Common myeloid progenitor, CD34-positive (primary cell): ENCODE results near the gene TNFRSF19.

Experiments used
- CTCF ChIA-PET: fragments of 350-600 bp; sonication (Branson Sonifier 250); formaldehyde crosslinking; loops from one replicate; lab custom pipeline; 2021; ENCODE audit warnings: antibody characterized with exemption; lab: Charles Lee
- POLR2A ChIA-PET: fragments of 350-600 bp; sonication (Branson Sonifier 250); formaldehyde crosslinking; loops from one replicate; lab custom pipeline; 2021; ENCODE audit warnings: antibody characterized with exemption; lab: Charles Lee
- DNase-seq, 3 donors: peaks; one replicate each; pipeline versions ENCODE4 v3.0.0 to v3.0.0-alpha.2; 2013
- H3K27ac ChIP-seq, 2 experiments: 1 replicate in 1 of 2; 2 replicates in 1 of 2; pipeline ENCODE4 v1.7.0; 2013; ENCODE audit warnings: inconsistent platforms in 2 of 2, low read length in 2 of 2, mild to moderate bottlenecking in 2 of 2, low read depth in 1 of 2, moderate library complexity in 1 of 2; ENCODE audit not compliant: severe bottlenecking in 2 of 2, insufficient read depth in 1 of 2, poor library complexity in 1 of 2
- H3K27me3 ChIP-seq, 5 experiments: replicated peaks in 2 of 5; 1 replicate in 3 of 5; 2 replicates in 2 of 5; pipeline versions ENCODE4 v1.6.1 to v1.7.0; 2013; ENCODE audit warnings: low read length in 4 of 5, mild to moderate bottlenecking in 2 of 5, moderate library complexity in 2 of 5, inconsistent platforms in 1 of 5; ENCODE audit not compliant: insufficient read depth in 5 of 5, control insufficient read depth in 4 of 5
- H3K36me3 ChIP-seq, 4 experiments: 1 replicate in 2 of 4; 2 replicates in 2 of 4; pipeline versions ENCODE4 v1.6.1 to v1.7.0; 2013; ENCODE audit warnings: low read length in 3 of 4, control low read depth in 1 of 4, mild to moderate bottlenecking in 1 of 4; ENCODE audit not compliant: control insufficient read depth in 4 of 4, insufficient read depth in 4 of 4
- H3K4me1 ChIP-seq, 4 experiments: 1 replicate in 3 of 4; 2 replicates in 1 of 4; pipeline versions ENCODE4 v1.6.1 to v1.7.1; 2013; ENCODE audit warnings: low read length in 3 of 4, mild to moderate bottlenecking in 3 of 4, control low read depth in 1 of 4, inconsistent platforms in 1 of 4, moderate library complexity in 1 of 4; ENCODE audit not compliant: control insufficient read depth in 4 of 4, insufficient read depth in 4 of 4; ENCODE audit errors: control extremely low read depth in 1 of 4
- H3K4me3 ChIP-seq, 7 experiments: 1 replicate in 4 of 7; 2 replicates in 3 of 7; pipeline versions ENCODE4 v1.5.1 to v1.7.0; 2013; ENCODE audit warnings: mild to moderate bottlenecking in 7 of 7, low read length in 6 of 7, moderate library complexity in 6 of 7, inconsistent platforms in 2 of 7, low read depth in 2 of 7, control low read depth in 1 of 7; ENCODE audit not compliant: insufficient read depth in 4 of 7, control insufficient read depth in 1 of 7; ENCODE audit errors: extremely low read depth in 1 of 7
- H3K9me3 ChIP-seq, 5 experiments: 1 replicate in 4 of 5; 2 replicates in 1 of 5; pipeline versions ENCODE4 v1.6.1 to v1.7.1; 2013; ENCODE audit warnings: low read length in 4 of 5, mild to moderate bottlenecking in 2 of 5, inconsistent platforms in 1 of 5, low read depth in 1 of 5, moderate library complexity in 1 of 5; ENCODE audit not compliant: control insufficient read depth in 4 of 5, insufficient read depth in 2 of 5; ENCODE audit errors: control extremely low read depth in 1 of 5
- WGBS: methylation state at CpG from one replicate; pipeline ENCODE4 v1.1.5; 2013; ENCODE audit not compliant: insufficient coverage; 5-methylcytosine and 5-hydroxymethylcytosine counted together

The TNFRSF19 gene

DNA sequence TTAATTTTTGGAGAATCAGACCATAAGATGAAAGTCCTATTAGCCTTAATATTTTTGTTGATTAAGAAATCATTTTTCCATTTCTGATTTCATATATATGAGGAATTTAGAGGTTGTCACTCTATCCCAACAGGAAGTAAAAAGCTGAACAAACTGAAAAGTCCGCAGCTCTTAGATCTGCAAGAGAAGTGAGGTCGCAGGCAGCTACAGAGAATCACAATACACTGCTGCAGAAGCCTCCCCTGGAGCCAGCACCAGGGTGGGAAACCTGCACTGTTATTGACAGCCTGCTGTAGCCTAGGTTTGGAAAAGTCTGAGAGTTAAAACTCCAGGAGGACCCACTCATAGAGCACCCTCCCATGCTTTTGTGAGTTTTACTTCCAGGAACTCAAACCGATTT, 29.9 kb downstream of the TNFRSF19 start:
- H3K27me3 ChIP-seq: peaks cover 0 to 5% (median 0%) of the 10 kb centered on the region in 5 experiments
- no peaks in the 10 kb centered on the region for H3K36me3 ChIP-seq
- DNase-seq: no peak
- 100% methylated on average over 2 of the region's 3 CpGs for WGBS
- H3K9me3 ChIP-seq: peaks cover 0 to 5% (median 2%) of the 10 kb centered on the region in 5 experiments
- no peaks in the 10 kb centered on the region for H3K4me1 ChIP-seq
- POLR2A ChIA-PET: no interaction called here
- H3K4me3 ChIP-seq: no peak overlapping the region
- H3K27ac ChIP-seq: no peak overlapping the region
- CTCF ChIA-PET: no interaction called here

DNA sequence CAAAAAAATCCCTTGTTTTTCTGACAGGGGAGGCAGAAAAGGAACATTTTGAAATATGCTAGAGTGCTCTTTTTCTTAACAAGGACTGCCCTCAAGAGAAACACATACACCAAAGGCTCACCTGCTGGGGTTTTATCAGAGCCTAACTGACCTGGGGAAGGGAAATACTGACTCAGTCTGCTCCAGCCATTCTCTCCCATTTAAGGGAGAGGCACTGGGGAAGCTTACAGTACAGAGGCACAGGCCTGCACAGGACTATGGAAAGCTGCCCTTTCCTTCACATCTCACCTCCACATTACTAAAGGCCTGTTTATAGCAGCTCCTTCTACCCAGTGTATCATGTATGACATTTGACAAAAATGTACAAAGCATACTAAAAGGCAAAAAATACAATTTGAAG, 30.3 kb downstream of the TNFRSF19 start:
- ChIA-PET POLR2A (no interaction called here), CTCF (no interaction called here)
- no peaks in the 10 kb centered on the region for H3K36me3 ChIP-seq
- H3K27ac ChIP-seq: no peak overlapping the region
- H3K9me3 ChIP-seq: peaks cover 0 to 5% (median 2%) of the 10 kb centered on the region in 5 experiments
- H3K4me3 ChIP-seq: no peak overlapping the region
- no peaks in the 10 kb centered on the region for H3K4me1 ChIP-seq
- DNase-seq: no peak
- peaks cover 0 to 5% (median 0%) of the 10 kb centered on the region in 5 experiments for H3K27me3 ChIP-seq

DNA sequence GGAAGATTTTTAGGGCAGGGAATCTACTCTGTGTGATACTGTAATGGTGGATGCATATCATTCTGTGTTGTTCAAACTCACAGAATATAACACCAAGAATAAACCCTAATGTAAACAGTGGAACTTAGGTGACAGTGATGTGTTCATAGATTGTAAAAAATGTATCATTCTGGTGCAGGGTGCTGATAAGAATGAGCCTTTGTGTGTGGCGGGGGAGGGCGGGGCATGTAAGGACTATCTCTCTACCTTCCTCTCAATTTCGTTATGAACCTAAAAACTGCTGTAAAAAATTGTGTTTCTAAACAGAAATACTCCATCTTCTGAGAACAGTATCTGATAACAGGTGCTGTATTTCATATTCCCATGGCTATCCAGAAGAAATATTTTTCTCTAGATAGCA, 35.6 kb downstream of the TNFRSF19 start:
- CTCF ChIA-PET: no interaction called here
- no peaks in the 10 kb centered on the region for H3K36me3 ChIP-seq
- H3K27me3 ChIP-seq: no peaks in the 10 kb centered on the region
- POLR2A ChIA-PET: no interaction called here
- WGBS: 100% methylated on average over 2 of the region's 3 CpGs
- no peaks in the 10 kb centered on the region for H3K9me3 ChIP-seq
- no peak for DNase-seq
- no peak overlapping the region for H3K27ac ChIP-seq
- no peak overlapping the region for H3K4me3 ChIP-seq
- peaks cover 10 to 26% (median 21%) of the 10 kb centered on the region in 4 experiments for H3K4me1 ChIP-seq

DNA sequence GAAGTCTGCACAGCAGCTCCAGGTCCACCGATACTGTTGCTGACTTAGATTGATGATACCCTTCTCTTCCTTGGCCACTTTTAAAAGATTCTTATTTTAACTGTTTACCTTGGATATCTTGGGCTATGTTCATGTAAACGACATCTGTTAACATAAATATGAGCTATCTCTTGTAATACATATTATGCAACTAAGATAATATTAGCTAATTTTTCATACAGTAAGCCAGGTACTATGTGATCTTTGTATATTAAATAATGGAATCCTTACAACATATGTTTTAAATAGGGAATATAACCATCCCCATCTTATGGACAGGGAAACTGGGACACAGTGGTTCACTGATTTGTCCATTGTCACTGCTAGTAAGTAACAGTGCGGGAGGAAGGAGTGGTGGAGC, 37.9 kb downstream of the TNFRSF19 start:
- DNase-seq: no peak
- ChIA-PET POLR2A (no interaction called here), CTCF (no interaction called here)
- peaks cover 10 to 32% (median 24%) of the 10 kb centered on the region in 4 experiments for H3K4me1 ChIP-seq
- no peak overlapping the region for H3K27ac ChIP-seq
- no peaks in the 10 kb centered on the region for H3K9me3 ChIP-seq
- H3K36me3 ChIP-seq: no peaks in the 10 kb centered on the region
- 83% methylated on average over 1 of the region's 3 CpGs for WGBS
- H3K27me3 ChIP-seq: no peaks in the 10 kb centered on the region
- no peak overlapping the region for H3K4me3 ChIP-seq

DNA sequence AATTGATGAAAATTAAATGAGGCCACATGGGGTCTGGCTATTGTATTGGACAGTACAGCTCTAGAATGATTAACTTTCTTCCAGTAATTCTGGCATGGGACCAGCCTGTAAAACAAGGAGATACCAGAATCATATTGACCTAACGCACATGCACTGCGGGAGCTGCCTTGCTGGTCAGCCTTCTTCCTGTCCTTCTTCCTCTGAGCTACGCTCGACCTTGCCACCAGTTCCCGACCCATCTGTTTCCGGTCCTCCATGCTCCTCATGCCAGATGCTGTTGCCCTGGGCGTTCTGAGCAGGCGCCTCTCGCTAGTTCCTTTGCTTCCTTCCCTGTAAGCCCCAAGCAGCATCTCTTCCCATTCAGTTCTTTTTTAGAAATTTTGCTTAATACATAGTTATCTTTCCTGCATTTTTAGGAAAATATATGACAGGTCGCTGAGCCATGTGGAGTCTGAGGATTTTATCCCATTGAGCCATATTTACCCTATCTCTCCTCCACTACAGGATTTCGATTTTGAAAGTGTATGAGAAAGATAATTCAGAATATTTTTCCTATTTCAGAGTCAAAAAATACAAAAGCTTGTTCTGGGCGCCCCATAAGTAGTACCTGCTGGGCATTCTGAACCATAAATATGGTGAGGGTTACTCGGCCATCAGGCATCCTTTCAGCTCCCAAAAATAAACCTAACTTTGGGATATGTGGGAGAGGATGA, 38.6 kb downstream of the TNFRSF19 start:
- POLR2A ChIA-PET: no interaction called here
- peaks cover 10 to 32% (median 24%) of the 10 kb centered on the region in 4 experiments for H3K4me1 ChIP-seq
- peak overlapping the region; percentile 34 to 43 for H3K27ac ChIP-seq
- H3K9me3 ChIP-seq: no peaks in the 10 kb centered on the region
- CTCF ChIA-PET: no interaction called here
- peak; percentile 11 to 62 (median 48) for DNase-seq
- no peaks in the 10 kb centered on the region for H3K36me3 ChIP-seq
- peak overlapping the region in 6 of 7 experiments; percentile 26 to 69 (median 44) for H3K4me3 ChIP-seq
- H3K27me3 ChIP-seq: no peaks in the 10 kb centered on the region
- 0% methylated on average over 6 of the region's 13 CpGs for WGBS

DNA sequence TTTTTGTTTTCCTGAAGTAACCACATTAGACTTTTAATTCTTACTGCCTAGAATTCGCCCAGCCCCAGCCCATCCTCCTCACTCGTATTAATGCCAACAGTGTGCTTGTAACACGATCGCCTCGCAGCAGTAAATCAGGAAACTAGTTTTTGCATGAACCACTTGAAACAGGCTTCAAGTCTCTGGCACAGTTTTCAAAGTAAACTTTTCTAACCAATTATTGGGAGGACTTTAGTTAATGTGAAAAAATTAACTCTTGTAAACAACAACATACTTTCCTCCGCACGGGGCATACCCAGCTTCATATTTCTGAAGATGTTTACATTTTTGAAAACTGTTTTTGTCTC, 39.2 kb downstream of the TNFRSF19 start:
- Histone ChIP-seq H3K36me3 (no peaks in the 10 kb centered on the region), H3K4me3 (peak overlapping the region in 6 of 7 experiments; percentile 26 to 69 (median 44)), H3K9me3 (no peaks in the 10 kb centered on the region), H3K4me1 (peaks cover 10 to 32% (median 24%) of the 10 kb centered on the region in 4 experiments), H3K27me3 (no peaks in the 10 kb centered on the region), H3K27ac (peak overlapping the region; percentile 34 to 43)
- POLR2A ChIA-PET: no interaction called here
- peak in 2 of 3 donors; percentile 21 to 39 for DNase-seq
- CTCF ChIA-PET: interaction anchor here (1.1 kb wide), 1 partner anchor 79 kb away, joined by 3 read pairs; no protein-coding TSS in a partner anchor
- 0% methylated on average over 4 of the region's 7 CpGs for WGBS

DNA sequence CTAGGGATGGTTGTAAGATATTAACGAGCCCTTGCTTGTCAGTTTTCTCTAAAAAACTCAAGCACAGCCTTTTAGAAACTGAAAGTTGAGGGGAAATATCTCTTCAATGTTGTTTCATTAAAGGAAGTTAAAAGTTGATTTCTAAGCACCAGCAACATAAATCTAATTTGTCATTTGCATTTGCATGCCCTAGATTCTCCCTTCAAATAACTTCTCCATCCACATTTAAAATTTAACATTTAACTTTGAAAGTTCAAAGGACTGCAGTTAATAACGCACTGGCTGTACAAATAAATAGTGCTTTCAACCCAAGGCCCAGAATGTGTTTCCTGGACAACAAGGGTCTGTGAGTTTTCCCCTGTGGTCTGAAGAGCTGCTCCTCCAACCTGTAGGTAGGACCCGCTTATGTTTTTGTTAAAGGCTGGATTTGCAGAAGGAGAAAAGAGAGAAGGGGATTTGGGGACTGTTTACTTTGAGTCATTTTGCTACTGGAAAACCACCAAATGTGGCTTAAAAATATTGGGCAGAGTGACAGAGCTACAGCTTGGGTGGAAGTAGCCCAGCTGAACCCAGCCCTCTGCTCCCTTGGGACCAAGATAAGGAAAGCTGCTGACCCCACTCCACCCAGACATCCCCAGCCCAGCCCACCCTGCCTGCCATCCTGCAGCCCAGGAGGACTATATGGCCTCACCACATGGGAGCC, 39.8 kb downstream of the TNFRSF19 start:
- H3K27ac ChIP-seq: peak overlapping the region in 1 of 2 experiments; percentile 26

More for the DNA sequence above, 39.8 kb downstream of the TNFRSF19 start:
- ChIA-PET CTCF (interaction anchor here (1.1 kb wide), 1 partner anchor 78 kb away, joined by 3 read pairs; no protein-coding TSS in a partner anchor), POLR2A (no interaction called here)
- Histone ChIP-seq H3K4me1 (peaks cover 10 to 32% (median 24%) of the 10 kb centered on the region in 4 experiments), H3K27me3 (no peaks in the 10 kb centered on the region), H3K36me3 (no peaks in the 10 kb centered on the region), H3K4me3 (peak overlapping the region in 5 of 7 experiments; percentile 34 to 69 (median 55)), H3K9me3 (no peaks in the 10 kb centered on the region)
- peak; percentile 8 to 73 (median 61) for DNase-seq
- WGBS: 9% methylated on average over 3 of the region's 3 CpGs
